ENCODE data around the gene OCA2.

Gene OCA2

DNA sequence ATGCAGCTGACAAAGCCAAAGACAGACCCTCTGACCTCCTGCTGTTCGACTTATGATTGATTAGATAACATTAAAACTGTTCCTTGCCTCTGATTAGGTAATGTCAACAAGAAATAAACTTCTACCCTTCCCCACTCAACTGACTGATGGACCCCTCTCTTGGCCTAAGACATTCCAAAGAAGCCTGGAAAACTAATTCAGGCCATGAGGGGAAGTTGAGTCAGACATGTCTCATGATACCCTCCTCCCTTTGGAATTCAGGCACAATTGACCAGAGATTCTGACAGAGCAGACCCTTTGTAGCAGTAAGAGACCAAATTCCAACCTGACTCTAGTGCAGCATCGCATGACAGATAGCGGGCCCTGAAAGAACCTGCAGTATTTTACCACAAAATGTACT is 354.5 kb downstream of the OCA2 start:
- Histone ChIP-seq H3K9ac (ENCODE audit: low read length) (no peak overlapping the region), H3K9me2 (replicated peaks; ENCODE audit: insufficient read depth, low read length) (no peaks in the 10 kb centered on the region), H3K9me3 (ENCODE audit: insufficient read depth, low read length) (no peaks in the 10 kb centered on the region), H3K36me3 (ENCODE audit: low read length) (no peaks in the 10 kb centered on the region), H4K20me1 (ENCODE audit: low read depth, low read length) (no peaks in the 10 kb centered on the region), H2AFZ (ENCODE audit: low read depth, low read length, severe bottlenecking) (no peak overlapping the region), H3K27ac (ENCODE audit: low read depth, low read length) (no peak overlapping the region), H3K4me2 (ENCODE audit: low read depth, low read length, poor library complexity, severe bottlenecking) (no peak overlapping the region), H3K79me2 (ENCODE audit: insufficient read depth, low read length) (no peaks in the 10 kb centered on the region), H3K27me3 (ENCODE audit: low read length) (no peaks in the 10 kb centered on the region), H3F3A (ENCODE audit: insufficient read depth) (no peaks in the 10 kb centered on the region), H3K4me3 (ENCODE audit: insufficient read depth, low read length, poor library complexity, severe bottlenecking) (no peak overlapping the region)
- no peak for TF ChIP-seq EZH2phosphoT487 (conservative IDR thresholded peaks at IDR 0.05; ENCODE audit: low read length)
- TF ChIP-seq, protein P1, sequence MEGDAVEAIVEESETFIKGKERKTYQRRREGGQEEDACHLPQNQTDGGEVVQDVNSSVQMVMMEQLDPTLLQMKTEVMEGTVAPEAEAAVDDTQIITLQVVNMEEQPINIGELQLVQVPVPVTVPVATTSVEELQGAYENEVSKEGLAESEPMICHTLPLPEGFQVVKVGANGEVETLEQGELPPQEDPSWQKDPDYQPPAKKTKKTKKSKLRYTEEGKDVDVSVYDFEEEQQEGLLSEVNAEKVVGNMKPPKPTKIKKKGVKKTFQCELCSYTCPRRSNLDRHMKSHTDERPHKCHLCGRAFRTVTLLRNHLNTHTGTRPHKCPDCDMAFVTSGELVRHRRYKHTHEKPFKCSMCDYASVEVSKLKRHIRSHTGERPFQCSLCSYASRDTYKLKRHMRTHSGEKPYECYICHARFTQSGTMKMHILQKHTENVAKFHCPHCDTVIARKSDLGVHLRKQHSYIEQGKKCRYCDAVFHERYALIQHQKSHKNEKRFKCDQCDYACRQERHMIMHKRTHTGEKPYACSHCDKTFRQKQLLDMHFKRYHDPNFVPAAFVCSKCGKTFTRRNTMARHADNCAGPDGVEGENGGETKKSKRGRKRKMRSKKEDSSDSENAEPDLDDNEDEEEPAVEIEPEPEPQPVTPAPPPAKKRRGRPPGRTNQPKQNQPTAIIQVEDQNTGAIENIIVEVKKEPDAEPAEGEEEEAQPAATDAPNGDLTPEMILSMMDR (IDR thresholded peaks at IDR 0.05; ENCODE audit: insufficient read depth, low read length, poor library complexity, severe bottlenecking), result no peak

DNA sequence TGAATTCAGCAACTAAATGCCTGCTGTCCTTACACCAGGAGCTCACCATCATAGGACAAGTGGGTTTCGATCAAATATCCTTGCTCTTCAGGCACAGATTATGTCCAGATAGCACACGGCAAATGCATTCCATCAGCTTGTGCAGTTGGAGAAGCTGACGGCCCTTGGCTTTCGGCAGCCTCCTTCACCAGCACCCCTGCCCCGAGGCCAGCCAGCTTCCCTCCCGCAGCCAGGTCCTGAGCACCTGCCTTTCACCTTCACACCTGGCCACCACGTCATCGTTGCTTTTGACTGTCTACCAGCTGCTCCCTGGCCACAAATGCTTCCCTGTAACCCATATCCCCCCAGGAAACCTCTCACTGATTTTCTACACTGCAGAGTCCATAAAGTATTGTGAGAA is 355.5 kb downstream of the OCA2 start:
- Histone ChIP-seq H3K27ac (ENCODE audit: low read depth, low read length) (no peak overlapping the region), H3K27me3 (ENCODE audit: low read length) (no peaks in the 10 kb centered on the region), H3K9ac (ENCODE audit: low read length) (no peak overlapping the region), H3K9me2 (replicated peaks; ENCODE audit: insufficient read depth, low read length) (no peaks in the 10 kb centered on the region), H3F3A (ENCODE audit: insufficient read depth) (no peaks in the 10 kb centered on the region), H4K20me1 (ENCODE audit: low read depth, low read length) (no peaks in the 10 kb centered on the region), H2AFZ (ENCODE audit: low read depth, low read length, severe bottlenecking) (no peak overlapping the region), H3K9me3 (ENCODE audit: insufficient read depth, low read length) (no peaks in the 10 kb centered on the region), H3K79me2 (ENCODE audit: insufficient read depth, low read length) (no peaks in the 10 kb centered on the region), H3K4me2 (ENCODE audit: low read depth, low read length, poor library complexity, severe bottlenecking) (no peak overlapping the region), H3K36me3 (ENCODE audit: low read length) (no peaks in the 10 kb centered on the region), H3K4me3 (ENCODE audit: insufficient read depth, low read length, poor library complexity, severe bottlenecking) (no peak overlapping the region)
- TF ChIP-seq EZH2phosphoT487 (conservative IDR thresholded peaks at IDR 0.05; ENCODE audit: low read length), result no peak
- TF ChIP-seq, protein P1 (IDR thresholded peaks at IDR 0.05; ENCODE audit: insufficient read depth, low read length, poor library complexity, severe bottlenecking), result no peak

DNA sequence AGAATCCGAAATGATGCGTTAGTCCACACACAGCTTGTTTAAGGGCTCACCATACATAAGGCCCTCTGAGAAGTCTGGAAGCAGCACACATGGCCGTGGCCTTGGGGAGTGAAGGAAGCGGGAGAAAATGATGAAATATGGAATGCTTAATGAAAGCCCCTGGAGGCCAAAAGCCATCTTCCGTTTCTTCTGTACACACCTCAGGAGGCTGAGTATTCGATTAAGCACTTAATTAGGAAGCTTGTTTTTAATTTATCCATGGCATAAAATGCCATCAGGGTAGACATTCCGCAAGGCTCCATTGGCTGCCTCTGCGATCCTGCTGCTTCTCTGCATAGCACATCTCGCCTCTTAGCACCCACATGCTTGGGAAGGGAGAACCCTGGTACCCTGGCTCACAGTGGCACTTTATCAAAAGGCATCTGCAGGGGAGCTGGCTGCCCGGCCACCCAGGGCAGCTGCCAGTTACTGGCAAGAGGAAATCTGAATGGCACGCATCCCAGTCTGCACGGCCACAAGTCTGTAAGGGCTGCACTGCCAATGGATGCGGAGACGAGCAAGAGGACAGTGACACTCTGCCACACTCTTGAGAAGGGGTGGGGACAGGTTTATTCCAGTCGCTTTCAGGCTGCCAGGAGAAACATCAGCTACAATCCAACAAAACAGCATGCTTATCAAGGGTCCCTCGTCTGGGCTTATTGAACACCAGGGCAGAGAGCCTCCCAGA is 356.2 kb downstream of the OCA2 start:
- Histone ChIP-seq H3K79me2 (ENCODE audit: insufficient read depth, low read length) (no peaks in the 10 kb centered on the region), H3K9ac (ENCODE audit: low read length) (no peak overlapping the region), H3F3A (ENCODE audit: insufficient read depth) (no peaks in the 10 kb centered on the region), H3K36me3 (ENCODE audit: low read length) (no peaks in the 10 kb centered on the region), H4K20me1 (ENCODE audit: low read depth, low read length) (no peaks in the 10 kb centered on the region), H3K4me3 (ENCODE audit: insufficient read depth, low read length, poor library complexity, severe bottlenecking) (no peak overlapping the region), H3K27me3 (ENCODE audit: low read length) (no peaks in the 10 kb centered on the region), H3K4me2 (ENCODE audit: low read depth, low read length, poor library complexity, severe bottlenecking) (no peak overlapping the region), H3K9me3 (ENCODE audit: insufficient read depth, low read length) (no peaks in the 10 kb centered on the region), H3K9me2 (replicated peaks; ENCODE audit: insufficient read depth, low read length) (no peaks in the 10 kb centered on the region), H3K27ac (ENCODE audit: low read depth, low read length) (no peak overlapping the region), H2AFZ (ENCODE audit: low read depth, low read length, severe bottlenecking) (no peak overlapping the region)
- TF ChIP-seq, protein P1 (IDR thresholded peaks at IDR 0.05; ENCODE audit: insufficient read depth, low read length, poor library complexity, severe bottlenecking), result no peak
- no peak for TF ChIP-seq EZH2phosphoT487 (conservative IDR thresholded peaks at IDR 0.05; ENCODE audit: low read length)
